ENCODE results near the gene C13orf46.

DNA sequence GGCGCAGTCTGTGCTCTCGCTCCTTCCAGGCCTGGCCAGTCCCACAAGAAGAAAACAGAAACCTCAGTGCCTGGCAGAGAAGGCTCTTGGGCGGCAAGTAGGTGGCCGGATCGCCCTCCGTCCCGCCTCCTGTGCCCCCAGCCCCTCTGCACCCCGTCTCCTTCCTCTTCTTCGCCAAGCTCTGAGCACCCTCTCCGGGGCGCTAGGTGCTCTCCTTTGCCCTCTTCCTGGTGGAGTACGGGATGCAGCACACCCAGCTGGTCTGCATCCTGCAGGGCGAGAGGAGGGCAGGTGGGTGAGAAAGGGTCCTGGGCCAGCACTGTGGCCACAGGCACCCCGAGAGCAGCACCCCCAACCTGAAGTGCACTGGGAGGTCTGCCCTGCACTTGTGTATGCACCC lies 17.3 kb downstream of the C13orf46 start:
- TF ChIP-seq CTCF (optimal IDR thresholded peaks at IDR 0.05 in 1 of 3, IDR thresholded peaks at IDR 0.05 in 1 of 3, conservative IDR thresholded peaks at IDR 0.05 in 1 of 3; ENCODE audit: extremely low read depth in 1 of 3, insufficient read depth in 2 of 3, low read length in 3 of 3) (no peak), EZH2 (IDR thresholded peaks at IDR 0.05; ENCODE audit: low read length) (no peak)
